Neutrophil (primary cell): Measurements from ENCODE around the gene DHCR24.

Experiments
- H3K27ac ChIP-seq: fragments of 200-600 bp; sonication (generic); 2 replicates; pipeline ENCODE4 v1.5.1; 2016; ENCODE audit warnings: mild to moderate bottlenecking, moderate library complexity
- H3K27me3 ChIP-seq: fragments of 200-600 bp; sonication (generic); 2 replicates; pipeline ENCODE4 v1.6.0; 2016; ENCODE audit warnings: mild to moderate bottlenecking
- H3K36me3 ChIP-seq: fragments of 200-600 bp; sonication (generic); 2 replicates; pipeline ENCODE4 v1.5.1; 2017
- H3K4me1 ChIP-seq, 2 experiments: fragments of 200-600 bp in 1 of 2; sonication (generic) in 1 of 2; 1 replicate in 1 of 2; 2 replicates in 1 of 2; pipeline versions ENCODE4 v1.5.1 to v1.6.1; 2013 to 2016; ENCODE audit warnings: low read depth in 1 of 2, low read length in 1 of 2, mild to moderate bottlenecking in 1 of 2, moderate library complexity in 1 of 2; ENCODE audit not compliant: control insufficient read depth in 1 of 2, insufficient read depth in 1 of 2
- H3K4me3 ChIP-seq, 2 experiments: fragments of 200-600 bp in 1 of 2; sonication (generic) in 1 of 2; 1 replicate in 1 of 2; 2 replicates in 1 of 2; pipeline ENCODE4 v1.5.1; 2013 to 2016; ENCODE audit warnings: low read depth in 1 of 2, low read length in 1 of 2, mild to moderate bottlenecking in 1 of 2, moderate library complexity in 1 of 2
- H3K9me3 ChIP-seq: fragments of 200-600 bp; sonication (generic); 2 replicates; pipeline ENCODE4 v1.5.1; 2016
- TF ChIP-seq, protein P1 (sequence below): fragments of 200-600 bp; sonication (generic); IDR thresholded peaks from 2 replicates; pipeline ENCODE4 v1.5.1; 2016; ENCODE audit warnings: antibody characterized with exemption

The DHCR24 gene

DNA sequence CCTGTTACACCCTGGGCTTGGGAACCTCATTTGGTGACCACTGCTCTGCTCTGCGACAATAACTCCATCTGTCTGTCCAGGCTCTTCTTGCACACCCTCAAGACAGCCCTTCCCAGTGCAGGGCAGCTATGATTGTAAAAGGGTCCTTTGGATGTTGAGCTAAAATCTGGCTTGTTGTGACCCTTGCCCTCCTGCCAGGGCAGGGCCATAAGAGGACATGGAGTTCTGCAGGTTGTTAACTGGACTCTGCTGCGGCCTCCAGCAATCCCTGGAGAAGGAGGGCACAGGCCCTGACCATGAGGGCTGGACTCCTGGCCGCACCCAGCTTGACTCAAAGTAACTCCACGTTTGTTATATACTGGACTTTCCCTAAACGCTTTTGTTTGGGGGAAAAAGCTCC lies 41.2 kb downstream of the DHCR24 start:
- Histone ChIP-seq H3K27me3 (no peaks in the 10 kb centered on the region), H3K4me1 (no peaks in the 10 kb centered on the region), H3K4me3 (no peak overlapping the region), H3K9me3 (no peaks in the 10 kb centered on the region), H3K27ac (no peak overlapping the region), H3K36me3 (no peaks in the 10 kb centered on the region)
- TF ChIP-seq, protein P1, sequence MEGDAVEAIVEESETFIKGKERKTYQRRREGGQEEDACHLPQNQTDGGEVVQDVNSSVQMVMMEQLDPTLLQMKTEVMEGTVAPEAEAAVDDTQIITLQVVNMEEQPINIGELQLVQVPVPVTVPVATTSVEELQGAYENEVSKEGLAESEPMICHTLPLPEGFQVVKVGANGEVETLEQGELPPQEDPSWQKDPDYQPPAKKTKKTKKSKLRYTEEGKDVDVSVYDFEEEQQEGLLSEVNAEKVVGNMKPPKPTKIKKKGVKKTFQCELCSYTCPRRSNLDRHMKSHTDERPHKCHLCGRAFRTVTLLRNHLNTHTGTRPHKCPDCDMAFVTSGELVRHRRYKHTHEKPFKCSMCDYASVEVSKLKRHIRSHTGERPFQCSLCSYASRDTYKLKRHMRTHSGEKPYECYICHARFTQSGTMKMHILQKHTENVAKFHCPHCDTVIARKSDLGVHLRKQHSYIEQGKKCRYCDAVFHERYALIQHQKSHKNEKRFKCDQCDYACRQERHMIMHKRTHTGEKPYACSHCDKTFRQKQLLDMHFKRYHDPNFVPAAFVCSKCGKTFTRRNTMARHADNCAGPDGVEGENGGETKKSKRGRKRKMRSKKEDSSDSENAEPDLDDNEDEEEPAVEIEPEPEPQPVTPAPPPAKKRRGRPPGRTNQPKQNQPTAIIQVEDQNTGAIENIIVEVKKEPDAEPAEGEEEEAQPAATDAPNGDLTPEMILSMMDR: no peak

- no peaks in the 10 kb centered on the region for H3K27me3 ChIP-seq
- H3K36me3 ChIP-seq: no peaks in the 10 kb centered on the region
- no peak overlapping the region for H3K4me3 ChIP-seq
- no peak overlapping the region for H3K27ac ChIP-seq
- H3K4me1 ChIP-seq: no peaks in the 10 kb centered on the region
- TF ChIP-seq, protein P1: no peak
- H3K9me3 ChIP-seq: no peaks in the 10 kb centered on the region
These were observed 42.4 kb downstream of the DHCR24 start for GRCh38 chr1:54844564-54844963.

DNA sequence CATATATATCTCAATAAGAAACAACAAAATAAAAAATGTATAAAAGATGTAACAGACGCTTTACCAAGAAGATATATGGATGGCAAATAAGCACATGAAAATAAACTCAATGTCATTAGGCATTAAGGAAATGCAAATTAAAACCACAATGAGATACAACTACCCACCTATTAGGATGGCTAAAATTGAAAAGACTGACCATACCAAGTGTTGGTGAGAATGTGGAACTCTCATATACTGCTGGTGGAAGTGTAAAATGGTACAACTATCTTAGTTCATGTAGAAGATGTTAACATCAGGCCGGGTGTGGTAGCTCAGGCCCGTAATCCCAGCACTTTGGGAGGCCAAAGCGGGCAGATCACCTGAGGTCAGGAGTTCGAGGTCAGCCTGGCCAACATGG lies 43.5 kb downstream of the DHCR24 start:
- Histone ChIP-seq H3K4me1 (no peaks in the 10 kb centered on the region), H3K27me3 (no peaks in the 10 kb centered on the region), H3K27ac (no peak overlapping the region), H3K4me3 (no peak overlapping the region), H3K9me3 (no peaks in the 10 kb centered on the region), H3K36me3 (no peaks in the 10 kb centered on the region)
- TF ChIP-seq, protein P1: no peak

DNA sequence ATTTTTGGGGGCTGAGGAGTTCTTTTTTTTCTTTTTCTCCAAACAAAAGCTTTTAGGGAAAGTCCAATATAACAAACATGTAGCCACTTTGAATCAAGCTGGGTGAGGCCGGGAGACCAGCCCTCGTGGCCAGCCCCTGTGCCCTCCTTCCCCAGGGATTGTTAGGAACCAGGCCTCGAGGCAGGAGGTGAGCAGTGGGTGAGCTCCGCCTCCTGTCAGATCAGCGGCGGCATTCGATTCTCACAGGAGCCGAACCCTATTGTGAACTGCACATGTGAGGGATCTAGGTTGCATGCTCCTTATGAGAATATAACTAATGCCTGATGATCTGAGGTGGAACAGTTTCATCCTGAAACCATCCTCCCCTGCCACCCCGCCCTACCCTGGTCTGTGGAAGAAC lies 44.0 kb downstream of the DHCR24 start:
- no peaks in the 10 kb centered on the region for H3K9me3 ChIP-seq
- no peaks in the 10 kb centered on the region for H3K27me3 ChIP-seq
- H3K36me3 ChIP-seq: no peaks in the 10 kb centered on the region
- TF ChIP-seq, protein P1: no peak
- no peak overlapping the region for H3K27ac ChIP-seq
- no peaks in the 10 kb centered on the region for H3K4me1 ChIP-seq
- H3K4me3 ChIP-seq: no peak overlapping the region

DNA sequence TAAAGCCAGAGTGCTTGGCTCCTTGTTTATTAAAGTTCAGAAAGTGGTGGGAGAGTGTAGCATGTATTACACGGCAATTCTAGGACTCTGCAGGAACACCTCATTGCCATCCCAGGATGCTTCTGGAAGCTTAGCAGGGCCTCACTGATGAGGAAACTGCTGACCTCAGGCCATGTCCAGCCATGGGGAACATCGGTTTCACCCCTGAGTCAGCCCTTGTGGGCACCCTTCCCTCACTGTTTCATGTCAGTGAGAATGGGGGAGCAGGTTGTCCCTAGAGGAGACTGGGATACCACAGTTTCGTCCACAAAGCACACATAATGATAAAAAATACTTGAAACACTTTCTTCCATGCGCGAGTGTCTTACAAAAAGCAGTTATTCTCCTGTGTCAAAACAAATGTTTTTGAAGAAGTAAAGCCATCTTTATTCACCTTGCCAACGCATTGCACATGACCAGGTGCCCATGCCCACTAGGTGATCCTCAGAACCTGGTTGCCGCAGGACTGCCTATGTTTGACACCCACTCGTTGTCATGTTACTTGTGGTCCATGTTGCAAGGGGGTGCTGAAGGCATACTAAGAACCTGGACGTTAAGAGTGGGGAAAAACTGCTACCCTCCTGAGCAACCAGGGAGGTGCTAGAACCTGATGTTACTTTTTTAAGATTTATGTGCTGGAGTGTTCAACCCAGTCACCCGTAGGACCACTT lies 44.6 kb downstream of the DHCR24 start:
- no peak overlapping the region for H3K4me3 ChIP-seq
- no peaks in the 10 kb centered on the region for H3K9me3 ChIP-seq
- H3K4me1 ChIP-seq: no peaks in the 10 kb centered on the region
- H3K27ac ChIP-seq: no peak overlapping the region
- TF ChIP-seq, protein P1: no peak
- no peaks in the 10 kb centered on the region for H3K27me3 ChIP-seq
- no peaks in the 10 kb centered on the region for H3K36me3 ChIP-seq
